ENCODE measurements around the gene TXNRD1. TPM values are rescaled to one million over a fixed set of nuclear protein-coding genes. Genes with fewer than 3 reads are reported as not detected.

The TXNRD1 gene
- total and polyA plus RNA-seq, 2 of the 8 experiments (the other 6 are each of a cell fraction or from before 2014, with no cell fraction given): 56.8 to 127 TPM

- peaks cover 11 to 80% (median 31%) of the 10 kb centered on the region in 4 experiments for H3K36me3 ChIP-seq (ENCODE audit: control insufficient read depth in 2 of 4, insufficient read depth in 4 of 4, low read length in 3 of 4)
- no peak for FAIRE-seq
- ChIA-PET CTCF (ENCODE audit: partially characterized antibody) (no interaction called here), POLR2A (ENCODE audit: partially characterized antibody) (no interaction called here)
- H3K4ac ChIP-seq (replicated peaks; ENCODE audit: insufficient read length, low read depth, low read length): no peak overlapping the region
- no peaks in the 10 kb centered on the region for H3K27me3 ChIP-seq (replicated peaks in 1 of 4; ENCODE audit: control insufficient read depth in 3 of 4, extremely low read depth in 1 of 4, insufficient read depth in 3 of 4, low read length in 3 of 4)
- no peak for TF ChIP-seq EZH2 (IDR thresholded peaks at IDR 0.05; ENCODE audit: low read depth, low read length, severe bottlenecking)
- TF ChIP-seq SUZ12 (IDR thresholded peaks at IDR 0.05; ENCODE audit: low read length): no peak
- TF ChIP-seq SP2 (IDR thresholded peaks at IDR 0.05; ENCODE audit: low read length): no peak
- TF ChIP-seq TCF12 (IDR thresholded peaks at IDR 0.05; ENCODE audit: low read depth, low read length): no peak
- no peak for TF ChIP-seq BRCA1 (IDR thresholded peaks at IDR 0.05; ENCODE audit: low read depth, low read length)
- TF ChIP-seq JUN (IDR thresholded peaks at IDR 0.05; ENCODE audit: low read depth, low read length): no peak
- no peak overlapping the region for H3K9ac ChIP-seq (replicated peaks in 1 of 4; ENCODE audit: extremely low read depth in 1 of 4, low read depth in 3 of 4, low read length in 3 of 4)
- no peak overlapping the region for H3K14ac ChIP-seq (ENCODE audit: insufficient read length)
- H3K23ac ChIP-seq (ENCODE audit: insufficient read length): no peak overlapping the region
- no peak overlapping the region for H3K18ac ChIP-seq (ENCODE audit: extremely low read depth, low read length)
- no peak overlapping the region for H4K91ac ChIP-seq (replicated peaks; ENCODE audit: insufficient read length, low read length)
- H2AK5ac ChIP-seq (ENCODE audit: low read depth, low read length): no peak overlapping the region
- H2BK12ac ChIP-seq (ENCODE audit: low read depth, low read length): no peak overlapping the region
- WGBS, 2 experiments (ENCODE audit: extremely low coverage in 1 of 2, insufficient coverage in 1 of 2, insufficient read length in 1 of 2, insufficient replicate concordance in 2 of 2, low coverage in 1 of 2, low lambda C conversion rate in 2 of 2, missing lambda C conversion rate in 1 of 2): 95% methylated on average over 2 of the region's 2 CpGs; no CpG with 5 or more reads in 1 of the 2 experiments
- H3K4me2 ChIP-seq (ENCODE audit: insufficient read depth in 1 of 2, low read depth in 2 of 2, low read length in 2 of 2): no peak overlapping the region
- no peak overlapping the region for H4K5ac ChIP-seq (ENCODE audit: insufficient read length, low read depth, low read length)
- no peaks in the 10 kb centered on the region for H4K20me1 ChIP-seq (replicated peaks in 1 of 2; ENCODE audit: control insufficient read depth in 1 of 2, insufficient read depth in 2 of 2, low read length in 2 of 2)
- no peak overlapping the region for H2BK120ac ChIP-seq (replicated peaks; ENCODE audit: low read depth, low read length)
- no peak overlapping the region for H2AFZ ChIP-seq (ENCODE audit: low read length)
- no peaks in the 10 kb centered on the region for H3K9me3 ChIP-seq (ENCODE audit: insufficient read depth in 2 of 2, low read depth in 1 of 2, low read length in 1 of 2)
- H2BK5ac ChIP-seq (ENCODE audit: low read depth, low read length): no peak overlapping the region
- H2BK15ac ChIP-seq (ENCODE audit: low read length): no peak overlapping the region
- no peaks in the 10 kb centered on the region for H3K79me2 ChIP-seq (ENCODE audit: control insufficient read depth in 1 of 2, insufficient read depth in 2 of 2, low read length in 2 of 2)
- H3K4me3 ChIP-seq (ENCODE audit: extremely low read depth in 1 of 4, insufficient read depth in 2 of 4, low read depth in 3 of 4, low read length in 4 of 4): no peak overlapping the region
- H3K79me1 ChIP-seq (ENCODE audit: low read depth, low read length): no peaks in the 10 kb centered on the region
- H3K56ac ChIP-seq (replicated peaks; ENCODE audit: insufficient read length, low read depth, low read length): no peak overlapping the region
- H4K8ac ChIP-seq (ENCODE audit: extremely low read depth, insufficient read depth, low read length): no peak overlapping the region
- H3K27ac ChIP-seq (ENCODE audit: low read depth, low read length): no peak overlapping the region
- H3K23me2 ChIP-seq (ENCODE audit: low read depth, low read length): no peaks in the 10 kb centered on the region
- no peak overlapping the region for H2BK20ac ChIP-seq (ENCODE audit: low read length)
- DNase-seq (ENCODE audit: low read depth in 1 of 2, low spot score in 2 of 2): no peak
- H3K4me1 ChIP-seq (replicated peaks in 1 of 4; ENCODE audit: control insufficient read depth in 3 of 4, insufficient read depth in 4 of 4, low read length in 3 of 4): no peaks in the 10 kb centered on the region
Measured at GRCh38 chr12:104331376-104331775, 115.8 kb downstream of the TXNRD1 start.

All from H1 (cell line).